Fibroblast of the conjunctiva (primary cell): Measurements from ENCODE around the gene TFEC.
"Not testable (repeated sequence)": the region's sequence is repeated elsewhere in the genome, so short reads cannot be mapped to it uniquely, and the experiment has no call there.

Source experiments
- DNase-seq: peaks from one replicate; pipeline ENCODE4 v3.0.0-alpha.2; 2010; ENCODE audit warnings: low read depth

The TFEC gene

DNA sequence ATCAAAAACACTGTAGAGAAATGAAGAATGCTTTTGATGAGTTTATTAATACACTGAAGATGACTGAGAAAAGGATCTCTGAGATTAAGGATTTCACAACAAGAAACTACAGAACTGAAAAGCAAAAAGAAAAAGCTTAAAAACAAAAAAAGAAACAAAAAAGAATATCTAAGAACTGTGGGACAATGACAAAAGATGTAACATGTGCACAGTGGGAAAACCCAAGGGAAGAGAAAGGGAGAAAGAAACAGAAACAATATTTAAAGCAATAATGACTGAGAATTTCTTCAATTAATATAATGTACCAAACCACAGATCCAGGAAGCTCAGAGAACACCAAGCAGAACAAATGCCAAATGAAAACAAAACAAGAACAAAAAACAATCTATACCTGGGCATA, 42.2 kb downstream of the TFEC start:
- DNase-seq = no peak

DNA sequence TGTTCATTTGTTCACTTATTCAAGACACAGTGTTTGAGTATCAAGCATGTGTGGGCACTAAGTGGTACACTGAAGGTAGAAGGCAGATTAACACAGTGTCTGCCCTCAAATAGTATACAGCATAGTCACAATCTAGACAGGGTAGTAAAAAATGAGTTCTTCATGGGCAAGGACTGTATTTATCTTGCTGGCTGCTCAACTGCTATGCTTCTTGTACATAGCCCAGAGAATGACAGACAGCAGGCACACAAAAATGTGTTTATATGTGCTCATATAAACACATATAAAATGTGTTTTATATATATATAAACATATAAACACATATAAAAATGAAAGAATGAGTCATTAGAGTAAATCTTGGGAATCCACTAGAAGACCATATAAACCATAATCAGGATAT, 43.1 kb downstream of the TFEC start:
- no peak for DNase-seq

DNA sequence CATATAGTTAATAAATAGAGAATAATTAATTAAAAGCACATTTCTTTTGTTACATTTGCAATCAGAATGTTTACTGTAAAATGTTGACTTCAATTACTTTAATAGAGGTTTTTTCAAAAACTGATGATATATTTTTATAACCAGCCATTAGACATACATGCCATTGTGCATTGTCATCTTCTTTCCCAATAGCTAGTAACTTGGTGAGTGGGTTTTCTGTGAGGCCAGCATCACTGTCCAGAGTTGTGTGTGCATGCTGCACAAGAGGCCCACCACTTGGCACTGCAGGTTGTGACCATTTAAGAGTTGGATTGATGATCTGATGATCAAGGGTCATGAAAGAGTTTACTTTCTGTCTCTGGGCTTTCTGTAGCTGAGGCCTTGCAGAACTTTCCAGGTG, 46.5 kb downstream of the TFEC start:
- DNase-seq = no peak

DNA sequence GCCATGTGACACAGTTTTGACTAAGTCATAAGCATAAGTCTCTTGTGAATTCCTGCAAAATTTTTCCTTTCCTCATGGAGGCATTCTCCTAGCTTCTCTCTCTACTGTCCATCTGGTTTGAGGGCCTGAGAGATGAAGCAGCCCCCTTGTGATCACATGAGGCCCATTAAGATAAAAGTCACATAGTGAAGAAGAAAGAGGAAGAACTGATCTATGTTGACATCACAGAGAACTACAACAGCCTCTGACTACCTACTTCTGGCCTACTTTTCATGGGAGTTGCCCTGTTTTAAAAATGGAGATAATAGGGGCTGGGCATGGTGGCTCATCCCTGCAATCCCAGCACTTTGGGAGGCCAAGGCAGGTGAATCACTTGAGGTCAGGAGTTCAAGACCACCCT, 50.4 kb downstream of the TFEC start:
- DNase-seq = no peak

DNA sequence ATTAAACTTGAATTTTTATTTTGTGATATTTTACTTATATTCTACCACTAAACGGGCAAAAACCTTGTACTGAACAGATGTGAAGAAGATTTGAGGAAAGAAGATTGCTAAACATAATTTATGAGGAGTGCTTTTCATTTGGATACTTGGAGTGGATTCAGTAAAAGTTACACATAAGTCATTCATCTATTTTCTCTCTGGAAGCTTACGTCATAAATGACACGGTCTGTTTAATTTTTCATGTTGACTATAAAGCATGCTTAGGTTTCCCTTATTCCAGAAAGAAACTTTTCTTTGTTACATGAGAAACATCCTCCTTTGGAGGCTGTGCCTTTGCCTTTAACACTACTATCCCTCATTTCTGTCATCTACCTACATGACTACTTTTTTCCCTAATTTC, 53.9 kb downstream of the TFEC start:
- DNase-seq = no peak

DNA sequence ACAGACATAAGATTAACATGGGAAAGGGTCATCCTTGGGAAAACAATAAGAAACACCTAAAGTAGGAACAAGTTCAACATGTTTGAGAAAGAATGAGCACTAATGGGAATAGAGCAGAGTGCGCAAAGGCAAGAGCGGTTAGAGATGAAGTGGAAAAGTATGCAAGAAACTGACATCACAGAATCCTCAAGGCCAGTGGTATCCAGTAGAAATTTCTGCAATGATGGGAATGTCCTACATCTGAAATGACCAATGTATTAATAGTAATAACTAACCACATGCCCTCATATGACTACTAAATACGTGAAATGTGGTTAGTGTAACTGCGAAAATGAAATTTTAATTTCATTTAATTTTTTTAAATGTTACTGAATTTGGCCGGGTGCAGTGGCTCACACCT, 54.8 kb downstream of the TFEC start:
- DNase-seq = no peak

DNA sequence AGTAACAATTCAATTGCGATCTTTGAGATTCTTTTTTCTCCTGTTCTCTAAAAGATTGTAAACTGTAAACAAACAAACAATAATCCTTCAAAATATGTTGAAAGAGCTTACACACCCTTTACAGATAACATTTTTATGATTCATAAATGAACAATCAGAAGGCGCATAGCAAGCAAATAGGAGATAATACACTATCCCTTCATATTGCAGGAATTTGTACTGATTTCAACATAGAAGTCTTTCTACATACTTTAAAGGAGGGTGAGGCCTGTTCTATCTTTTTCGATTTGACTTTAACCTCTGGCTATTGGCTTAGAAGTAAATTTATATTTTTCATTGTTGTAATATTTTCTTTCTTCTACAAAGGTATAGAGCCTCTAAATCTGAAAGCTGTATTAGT, 57.2 kb downstream of the TFEC start:
- no peak for DNase-seq

DNA sequence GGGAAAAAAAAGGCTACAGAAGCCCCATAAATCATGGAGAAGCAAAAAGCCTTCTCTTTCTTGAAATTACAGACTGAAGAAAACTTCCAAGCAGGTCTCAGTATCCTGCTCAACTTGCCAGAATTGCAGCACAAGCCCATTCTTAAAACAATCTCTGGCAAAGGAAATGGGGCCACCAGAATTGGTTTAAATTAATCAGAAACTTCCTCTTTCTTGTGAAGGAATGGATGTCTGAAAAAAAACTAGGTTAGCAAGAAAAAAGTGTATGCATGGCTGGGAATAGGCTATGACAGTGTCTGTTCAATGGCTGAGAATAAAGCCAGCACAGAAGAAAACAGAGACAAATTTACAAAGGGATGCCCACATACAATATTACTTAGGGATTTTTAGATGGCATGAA, 59.1 kb downstream of the TFEC start:
- no peak for DNase-seq

DNA sequence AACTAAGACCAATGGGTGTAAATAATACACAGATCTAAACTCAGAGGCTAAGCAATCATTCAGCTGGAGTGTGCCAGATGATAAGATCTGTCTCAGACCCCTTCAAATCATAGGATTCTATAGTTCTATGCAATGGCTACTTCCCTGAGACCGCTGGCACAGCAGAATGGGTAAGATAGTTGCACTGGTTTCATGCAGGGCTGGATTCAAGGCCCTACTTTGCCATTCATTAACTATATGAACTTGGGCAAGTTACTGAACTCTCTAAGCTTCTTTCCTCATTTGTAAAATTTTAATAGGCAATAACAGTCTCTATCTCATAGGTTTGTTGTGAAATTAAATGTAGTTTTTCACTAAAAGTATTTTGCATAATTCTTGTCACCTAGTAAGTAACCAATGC, 62.0 kb downstream of the TFEC start:
- DNase-seq = no peak

DNA sequence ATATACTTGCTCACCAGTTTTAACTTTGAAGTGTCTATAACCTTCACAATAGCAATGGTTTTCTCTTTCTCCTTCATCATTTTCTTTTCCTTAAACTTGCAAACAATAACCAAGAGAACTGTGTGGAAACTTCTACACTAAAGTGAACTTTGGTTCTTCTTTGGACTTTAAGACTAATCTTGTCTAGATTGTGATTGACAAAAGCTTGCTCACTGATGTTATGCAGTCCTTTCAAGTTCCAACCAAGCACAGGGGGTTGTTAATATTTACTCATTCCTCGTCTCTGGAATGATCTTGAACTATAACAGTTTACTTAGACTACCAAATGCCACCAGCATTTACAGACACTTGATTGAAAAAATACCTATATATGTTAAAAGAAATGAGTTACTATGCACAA, 62.4 kb downstream of the TFEC start:
- no peak for DNase-seq

DNA sequence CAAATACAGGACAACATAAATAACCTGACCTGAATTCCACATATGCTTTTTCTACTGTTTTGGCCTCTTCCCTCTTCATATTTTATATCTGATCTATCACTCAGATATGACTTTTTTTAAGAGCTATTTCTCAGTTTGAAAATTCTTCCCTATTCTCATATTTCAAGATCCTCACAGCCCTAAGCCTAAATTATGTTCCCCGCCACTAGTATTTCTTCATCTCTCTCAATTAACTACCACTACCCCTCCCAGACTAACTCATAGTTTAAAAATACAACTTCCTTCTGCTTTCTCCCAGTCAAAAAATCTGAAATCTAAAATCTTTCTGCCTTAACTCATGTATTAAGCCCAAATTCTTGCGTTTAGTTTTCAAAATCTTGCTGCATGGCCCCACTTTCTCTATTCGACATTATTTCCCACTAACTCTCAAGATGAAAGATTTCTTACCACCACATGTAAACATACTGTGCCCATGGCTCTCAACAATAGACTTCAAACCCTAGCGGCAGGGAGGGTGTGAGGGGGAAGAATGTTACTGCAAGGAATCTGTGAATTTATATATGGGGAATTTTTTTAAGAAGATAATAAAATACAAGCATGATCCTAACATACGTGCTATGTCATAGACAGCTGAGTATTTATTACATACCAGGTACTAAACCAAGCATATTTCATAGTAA, 64.6 kb downstream of the TFEC start:
- DNase-seq = no peak

DNA sequence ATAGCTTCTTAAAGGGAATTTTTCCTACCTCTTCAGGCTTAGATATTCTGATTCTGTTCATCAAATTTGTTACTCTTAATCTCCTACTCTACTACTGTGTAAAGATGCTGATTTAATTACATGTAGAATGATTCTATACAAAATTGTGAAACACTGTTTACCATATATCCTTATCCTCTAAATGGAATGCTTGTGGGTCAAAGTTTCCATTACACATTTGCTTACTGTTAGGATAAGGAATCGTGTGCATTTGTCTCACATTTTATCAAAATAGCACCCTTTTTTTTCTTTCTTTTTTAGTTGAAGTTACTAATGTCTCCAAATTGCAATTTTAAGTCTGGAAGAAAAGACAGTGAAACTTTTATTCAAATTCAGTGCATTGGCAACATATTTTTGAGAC, 65.3 kb downstream of the TFEC start:
- DNase-seq = no peak

DNA sequence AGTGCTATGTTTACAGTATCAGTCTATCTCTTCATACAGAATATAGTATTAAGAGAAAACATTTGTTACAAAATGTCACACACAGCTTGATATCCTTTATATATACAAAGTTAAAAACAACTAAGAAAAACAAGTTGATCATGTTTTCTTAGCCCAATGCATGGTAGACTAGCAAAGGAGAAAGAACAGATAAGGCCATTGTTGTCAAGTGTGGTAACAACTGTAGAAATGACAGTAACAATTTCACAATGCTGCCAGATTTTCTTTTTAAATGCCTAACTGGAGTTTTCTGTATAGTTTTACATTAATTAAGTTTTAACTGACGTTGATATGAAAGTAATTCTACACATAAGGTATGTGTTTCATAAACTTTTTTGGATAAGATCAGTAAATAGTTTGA, 65.8 kb downstream of the TFEC start:
- no peak for DNase-seq

DNA sequence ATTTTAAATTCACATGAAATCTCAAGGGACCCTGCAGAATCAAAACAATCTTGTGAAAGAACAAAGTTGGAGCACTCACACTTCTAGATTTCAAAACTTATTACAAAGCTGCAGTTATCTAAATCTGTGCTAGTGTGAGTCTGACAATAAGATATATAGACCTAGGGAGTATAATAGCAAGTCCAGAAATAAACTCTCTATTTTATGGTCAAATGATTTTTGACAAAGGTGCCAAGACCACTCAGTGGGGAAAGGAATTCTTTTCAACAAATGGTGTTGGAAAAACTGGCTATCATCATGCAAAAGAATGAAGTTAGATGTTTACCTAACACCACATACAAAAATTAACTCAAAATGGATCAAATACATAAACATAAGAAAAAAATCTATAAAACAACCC, 68.2 kb downstream of the TFEC start:
- DNase-seq = no peak

DNA sequence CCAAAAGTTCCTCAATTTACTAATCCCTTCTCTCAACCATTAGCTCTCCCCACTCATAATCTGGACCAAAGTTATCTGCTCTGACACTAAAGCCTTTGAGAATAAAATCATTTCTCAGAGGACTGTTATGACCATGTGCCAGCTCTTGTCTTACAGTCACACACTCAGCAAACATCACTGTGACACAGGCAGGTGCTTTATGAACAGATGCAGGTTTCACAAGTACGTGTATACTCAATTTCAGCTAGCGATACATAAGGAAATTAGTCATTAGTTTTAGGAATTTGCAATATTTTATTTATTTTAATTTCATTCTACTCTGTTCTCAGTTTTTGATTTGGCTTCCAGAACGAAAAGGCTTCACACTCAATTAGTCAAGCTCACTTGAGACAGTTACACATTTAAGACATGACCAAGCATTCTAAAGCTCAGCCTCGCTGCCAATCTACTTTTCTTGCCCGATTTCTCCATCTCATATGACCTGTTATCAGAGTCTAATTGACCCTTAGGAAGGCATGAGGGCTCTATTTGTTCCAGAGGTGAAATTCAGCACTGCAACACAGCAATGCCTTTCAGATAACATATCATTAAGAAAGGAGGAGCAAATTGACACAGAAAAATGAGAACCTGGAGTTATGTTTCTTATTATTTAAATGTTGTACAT, 76.8 kb downstream of the TFEC start:
- DNase-seq = no peak

DNA sequence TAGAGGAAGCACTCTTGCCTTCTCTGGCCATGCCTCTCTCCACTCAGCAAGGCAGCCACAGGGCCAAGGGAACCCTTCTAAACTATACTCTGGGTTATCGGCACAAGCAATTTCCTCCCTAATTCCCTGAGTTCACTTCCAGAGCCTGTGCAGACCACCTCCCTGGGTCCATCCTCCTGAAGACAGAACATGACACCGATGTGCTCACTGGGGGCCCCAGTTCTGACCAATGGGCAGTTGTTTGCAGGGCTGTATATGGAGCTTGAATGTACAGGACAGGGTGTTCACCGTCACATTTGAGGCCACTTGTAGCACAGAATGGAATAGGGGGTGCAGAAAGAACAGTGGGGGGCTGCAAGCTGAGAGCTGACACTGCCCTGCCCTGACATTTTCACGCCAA, 77.7 kb downstream of the TFEC start:
- no peak for DNase-seq

DNA sequence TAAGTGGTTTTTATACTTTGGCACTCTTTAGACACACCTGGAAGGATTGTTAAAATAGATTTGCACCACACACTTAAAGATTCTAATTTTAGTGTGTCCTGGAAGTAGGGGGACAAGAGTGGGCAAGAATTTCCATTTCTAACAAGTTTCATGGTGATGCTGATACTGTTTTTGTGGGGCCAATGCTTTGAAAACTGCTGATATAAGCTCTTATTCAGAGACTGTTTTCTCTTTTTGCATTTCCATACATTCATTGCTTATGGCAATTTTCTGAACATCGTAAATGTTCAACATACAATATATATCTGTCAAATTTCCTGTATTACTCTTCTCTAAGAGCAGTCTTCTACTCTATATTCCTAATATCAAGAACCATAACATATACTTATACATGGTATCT, 79.0 kb downstream of the TFEC start:
- DNase-seq = no peak

DNA sequence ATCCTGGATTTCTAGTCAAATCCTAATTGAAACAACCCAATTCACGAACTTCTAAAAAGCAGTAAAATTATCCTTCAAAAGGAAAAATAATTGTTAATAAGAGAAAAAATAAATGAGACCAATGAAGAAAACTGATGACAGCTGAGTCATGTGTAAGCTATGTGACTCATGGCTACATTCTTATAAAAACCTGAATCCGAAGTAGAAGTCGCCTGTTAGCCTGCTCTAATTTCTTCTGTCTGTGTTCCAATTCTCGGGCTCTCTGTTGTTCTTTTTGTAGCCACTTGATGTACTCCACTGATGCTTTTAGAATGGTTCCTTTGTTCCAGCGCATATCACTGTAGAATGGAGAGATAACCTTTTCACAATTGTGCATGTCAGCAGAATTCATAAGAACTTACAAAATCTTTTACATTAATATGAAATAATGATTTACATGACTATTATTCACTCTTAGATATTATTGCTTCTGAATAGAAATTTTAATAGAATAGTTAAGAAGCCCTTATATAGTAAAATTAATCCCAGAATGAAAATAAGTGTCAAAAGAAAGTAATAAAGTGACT, 88.8 kb downstream of the TFEC start:
- no peak for DNase-seq

DNA sequence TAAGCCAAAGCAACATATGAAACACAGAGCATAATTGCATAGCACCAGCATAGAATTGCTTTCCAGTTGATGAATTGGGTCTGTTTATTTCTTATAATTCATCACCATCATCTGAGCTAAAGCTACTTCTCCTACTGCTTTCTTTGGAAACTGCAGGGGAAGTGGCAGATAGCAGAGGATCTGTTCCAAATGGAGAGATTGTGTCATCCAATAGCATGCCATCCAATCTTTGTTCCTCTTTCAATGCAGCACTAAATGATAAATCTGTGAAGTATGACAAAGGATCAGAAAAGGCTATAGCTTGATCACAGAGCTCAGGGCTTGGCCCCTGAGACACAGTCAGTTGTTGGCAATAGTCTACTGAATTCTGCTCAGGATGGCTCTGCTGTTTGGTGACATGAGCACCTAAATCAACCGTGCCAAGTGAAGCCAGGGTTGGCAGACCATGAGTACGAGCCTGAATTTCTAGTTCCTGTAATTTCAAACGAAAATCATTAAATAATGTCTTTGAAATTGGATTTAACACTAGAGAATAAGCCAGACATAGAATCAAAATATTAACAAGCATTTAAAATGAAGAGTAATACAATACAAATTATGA, 90.0 kb downstream of the TFEC start:
- DNase-seq = no peak

DNA sequence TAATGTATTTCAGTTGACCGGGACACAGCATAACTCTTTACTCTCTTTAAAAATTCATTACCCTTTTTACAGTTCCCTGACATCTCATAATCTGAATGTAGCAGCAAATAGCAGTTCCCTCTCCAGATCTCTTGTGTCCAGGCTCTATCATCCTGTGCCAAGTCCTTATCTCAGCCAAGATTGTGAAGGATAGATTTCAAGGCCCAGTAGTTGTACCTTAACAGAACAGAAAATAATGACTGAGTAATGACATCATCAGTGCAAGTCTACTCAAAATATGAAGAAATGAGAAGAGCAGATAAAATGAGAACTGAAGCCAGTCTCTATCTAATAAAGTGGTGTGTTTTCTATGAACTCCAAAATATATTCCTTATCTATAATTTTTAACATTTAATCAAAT, 92.6 kb downstream of the TFEC start:
- DNase-seq = no peak

DNA sequence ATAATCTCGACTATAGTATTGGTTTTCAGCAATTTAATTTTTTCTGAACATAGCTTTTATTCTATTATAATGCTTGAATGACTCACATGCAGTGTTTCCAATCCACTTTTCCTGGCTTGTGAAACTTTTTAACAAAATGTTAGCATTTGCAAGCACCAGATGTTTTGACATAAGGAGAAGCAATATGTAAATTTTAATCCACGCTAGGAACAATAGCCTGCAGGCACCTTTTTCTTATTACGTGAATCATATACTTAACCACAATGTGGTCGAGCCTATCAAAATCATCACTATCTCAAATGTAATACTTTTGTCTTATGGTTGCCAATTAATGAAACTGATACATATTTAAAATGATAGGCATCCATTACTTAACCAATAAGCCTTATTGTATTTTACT, 97.1 kb downstream of the TFEC start:
- DNase-seq = peak; percentile 62

DNA sequence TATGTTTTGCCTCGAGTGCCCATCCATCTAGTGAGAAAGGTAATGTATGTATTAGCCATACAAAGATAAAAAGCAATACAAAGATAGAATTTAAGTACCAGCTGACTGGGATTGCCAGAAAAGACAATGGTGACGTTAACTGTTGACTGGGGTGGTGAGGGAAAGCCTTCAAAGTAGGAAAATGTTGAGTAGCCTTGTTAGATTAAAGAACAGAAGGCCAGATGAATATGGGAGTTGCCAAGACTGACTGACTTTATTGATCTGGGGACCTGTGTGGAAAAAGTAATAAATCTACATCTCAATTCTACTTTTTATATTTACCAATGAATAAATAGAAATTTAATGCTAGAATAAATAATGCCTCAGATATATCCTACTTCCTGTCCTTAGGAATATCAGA, 97.7 kb downstream of the TFEC start:
- no peak for DNase-seq

DNA sequence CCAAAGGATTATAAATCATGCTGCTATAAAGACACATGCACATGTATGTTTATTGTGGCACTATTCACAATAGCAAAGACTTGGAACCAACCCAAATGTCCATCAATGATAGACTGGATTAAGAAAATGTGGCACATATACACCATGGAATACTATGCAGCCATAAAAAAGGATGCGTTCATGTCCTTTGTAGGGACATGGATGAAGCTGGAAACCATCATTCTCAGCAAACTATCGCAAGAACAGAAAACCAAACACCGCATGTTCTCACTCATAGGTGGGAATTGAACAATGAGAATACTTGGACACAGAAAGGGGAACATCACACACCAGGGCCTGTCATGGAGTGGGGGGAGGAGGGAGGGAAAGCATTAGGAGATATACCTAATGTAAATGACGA, 100.4 kb downstream of the TFEC start:
- DNase-seq = not testable (repeated sequence)

DNA sequence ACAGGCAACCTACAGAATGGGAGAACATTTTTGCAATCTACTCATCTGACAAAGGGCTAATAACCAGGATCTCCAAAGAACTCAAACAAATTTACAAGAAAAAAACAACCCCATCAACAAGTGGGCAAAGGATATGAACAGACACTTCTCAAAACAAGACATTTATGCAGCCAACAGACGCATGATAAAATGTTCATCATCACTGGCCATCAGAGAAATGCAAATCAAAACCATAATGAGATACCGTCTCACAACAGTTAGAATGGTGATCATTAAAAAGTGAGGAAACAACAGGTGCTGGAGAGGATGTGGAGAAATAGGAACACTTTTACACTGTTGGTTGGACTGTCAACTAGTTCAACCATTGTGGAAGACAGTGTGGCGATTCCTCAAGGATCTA, 100.8 kb downstream of the TFEC start:
- not testable (repeated sequence) for DNase-seq
